RWPE1 (cell line): ENCODE measurements around the gene RAB9A.

Experiments used
- CTCF ChIA-PET: fragments of 350-600 bp; sonication (Branson Sonifier 250); formaldehyde crosslinking; extraction: SDS; loops from one replicate; lab custom pipeline; 2021; lab: Yijun Ruan, JAX
- POLR2A ChIA-PET: fragments of 400-600 bp; formaldehyde crosslinking; extraction: SDS; loops from one replicate; lab custom pipeline; 2020; ENCODE audit warnings: antibody characterized with exemption; ENCODE audit not compliant: low non-redundant PET; lab: Yijun Ruan, JAX
- DNase-seq: peaks from one replicate; pipeline ENCODE4 v3.0.0; 2012; ENCODE audit warnings: low spot score
- H3K27ac ChIP-seq: fragments of 450-650 bp; 2 replicates; pipeline ENCODE4 v1.5.1; 2017
- TF ChIP-seq, protein P1 (sequence below): fragments of 450-650 bp; conservative IDR thresholded peaks from 2 replicates; pipeline ENCODE4 v1.5.1; 2017; ENCODE audit warnings: low read depth, mild to moderate bottlenecking

The RAB9A gene

DNA sequence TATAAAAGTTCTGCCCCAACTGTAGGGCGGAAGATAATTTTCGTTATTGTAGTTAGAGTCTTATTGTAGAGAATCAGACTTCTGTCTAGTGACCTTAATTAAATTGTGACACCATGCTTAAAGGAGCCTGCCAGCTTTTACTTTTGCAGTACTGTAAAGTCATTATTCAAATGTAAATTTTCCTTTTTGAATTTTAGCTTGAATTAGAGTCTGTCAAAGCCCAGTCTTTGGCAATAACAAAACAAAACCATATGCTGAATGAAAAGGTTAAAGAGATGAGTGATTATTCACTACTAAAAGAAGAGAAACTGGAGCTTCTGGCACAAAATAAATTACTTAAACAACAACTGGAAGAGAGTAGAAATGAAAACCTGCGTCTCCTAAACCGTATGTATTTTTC is 67.5 kb downstream of the RAB9A start:
- TF ChIP-seq, protein P1, sequence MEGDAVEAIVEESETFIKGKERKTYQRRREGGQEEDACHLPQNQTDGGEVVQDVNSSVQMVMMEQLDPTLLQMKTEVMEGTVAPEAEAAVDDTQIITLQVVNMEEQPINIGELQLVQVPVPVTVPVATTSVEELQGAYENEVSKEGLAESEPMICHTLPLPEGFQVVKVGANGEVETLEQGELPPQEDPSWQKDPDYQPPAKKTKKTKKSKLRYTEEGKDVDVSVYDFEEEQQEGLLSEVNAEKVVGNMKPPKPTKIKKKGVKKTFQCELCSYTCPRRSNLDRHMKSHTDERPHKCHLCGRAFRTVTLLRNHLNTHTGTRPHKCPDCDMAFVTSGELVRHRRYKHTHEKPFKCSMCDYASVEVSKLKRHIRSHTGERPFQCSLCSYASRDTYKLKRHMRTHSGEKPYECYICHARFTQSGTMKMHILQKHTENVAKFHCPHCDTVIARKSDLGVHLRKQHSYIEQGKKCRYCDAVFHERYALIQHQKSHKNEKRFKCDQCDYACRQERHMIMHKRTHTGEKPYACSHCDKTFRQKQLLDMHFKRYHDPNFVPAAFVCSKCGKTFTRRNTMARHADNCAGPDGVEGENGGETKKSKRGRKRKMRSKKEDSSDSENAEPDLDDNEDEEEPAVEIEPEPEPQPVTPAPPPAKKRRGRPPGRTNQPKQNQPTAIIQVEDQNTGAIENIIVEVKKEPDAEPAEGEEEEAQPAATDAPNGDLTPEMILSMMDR = no peak
- no peak overlapping the region for H3K27ac ChIP-seq
- POLR2A ChIA-PET = no interaction called here
- DNase-seq = no peak
- CTCF ChIA-PET = interaction anchor here (0.6 to 0.7 kb wide), 2 partner anchors 17 to 53 kb away, joined by 3 to 7 read pairs; no protein-coding TSS in a partner anchor

DNA sequence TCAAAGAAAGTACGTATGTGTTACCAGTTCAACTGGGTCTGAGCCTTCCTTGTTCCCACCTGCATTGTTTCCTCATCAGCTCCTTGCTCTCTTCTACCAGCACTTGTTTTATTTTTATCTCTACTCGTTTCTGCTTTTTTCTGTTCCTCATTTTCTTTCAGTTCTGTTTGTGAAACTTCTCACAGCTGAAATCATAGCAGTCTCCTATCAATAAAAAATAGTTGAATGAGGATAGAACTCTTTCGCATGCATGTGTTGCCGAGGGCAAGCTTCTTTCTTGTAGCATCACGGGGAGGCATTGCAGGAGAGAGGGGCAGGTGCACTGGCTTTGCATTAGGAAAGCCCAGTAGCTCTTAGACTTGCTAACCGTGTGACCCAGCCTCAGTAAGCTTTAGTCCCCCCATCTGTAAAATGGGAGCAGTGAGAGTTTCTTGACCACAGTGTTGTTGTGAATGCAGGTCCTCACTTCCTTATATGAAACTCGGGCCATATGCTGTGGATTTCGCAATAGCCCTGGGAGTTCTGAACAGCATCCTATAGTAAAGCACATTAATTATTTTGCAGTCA is 70.3 kb downstream of the RAB9A start:
- H3K27ac ChIP-seq = no peak overlapping the region
- TF ChIP-seq, protein P1 = no peak
- ChIA-PET CTCF (no interaction called here), POLR2A (no interaction called here)
- DNase-seq = no peak
